ENCODE measurements around the gene SLC26A4. TPM values are rescaled to one million over a fixed set of nuclear protein-coding genes. Genes with fewer than 3 reads are reported as not detected.

SLC26A4 gene
- total RNA-seq, 1 experiment from 2014 or later: 0.33 TPM

GRCh38 chr7:107661865-107662379 lies 1.3 kb downstream of the SLC26A4 start:
- H3K27ac ChIP-seq (ENCODE audit: insufficient read length, low read depth, low read length): no peak overlapping the region
- H2BK120ac ChIP-seq (ENCODE audit: low read depth, low read length, poor library complexity, severe bottlenecking): no peak overlapping the region
- no peaks in the 10 kb centered on the region for H4K20me1 ChIP-seq (ENCODE audit: control insufficient read depth, insufficient read depth, insufficient read length)
- H3K4me1 ChIP-seq (ENCODE audit: insufficient read depth, low read length): no peaks in the 10 kb centered on the region
- peak overlapping the region; percentile 68 for H3K4me2 ChIP-seq (ENCODE audit: insufficient read depth, insufficient read length, low read length)
- H2BK5ac ChIP-seq (ENCODE audit: insufficient read length, low read length): no peak overlapping the region
- no peak overlapping the region for H3K18ac ChIP-seq (ENCODE audit: insufficient read length, low read depth, low read length)
- Mint-ChIP-seq H3K27ac (no peak overlapping the region), H3K4me3 (peak overlapping the region; percentile 75 to 88), H3K4me1 (peaks cover 15 to 18% of the 10 kb centered on the region in 2 experiments), H3K27me3 (ENCODE audit: low read depth) (peaks cover 77% of the 10 kb centered on the region), H3K36me3 (ENCODE audit: insufficient read depth in 1 of 3, low read depth in 3 of 3) (no peaks in the 10 kb centered on the region; a peak in 1 of 7 replicates), H3K9me3 (peaks cover 0 to 2% of the 10 kb centered on the region in 2 experiments; a peak in 1 of 5 replicates)
- H3K9me3 ChIP-seq (ENCODE audit: control insufficient read depth, low read depth, low read length): no peaks in the 10 kb centered on the region
- WGBS (ENCODE audit: extremely low coverage, insufficient read length, low lambda C conversion rate): no CpG with 5 or more reads among the region's 20 CpGs
- no peak overlapping the region for H3K23ac ChIP-seq (ENCODE audit: insufficient read length, low read depth, low read length)
- no peak overlapping the region for H3T11ph ChIP-seq (ENCODE audit: low read length)
- no peaks in the 10 kb centered on the region for H3K79me1 ChIP-seq (ENCODE audit: insufficient read depth, low read depth, low read length, poor library complexity, severe bottlenecking)
- H2AK5ac ChIP-seq (ENCODE audit: insufficient read length, low read length): no peak overlapping the region
- H3K56ac ChIP-seq (ENCODE audit: insufficient read length, low read depth, low read length): no peak overlapping the region
- DNase-seq: no peak
- no peak overlapping the region for H4K5ac ChIP-seq (ENCODE audit: insufficient read length, low read depth, low read length)
- H4K8ac ChIP-seq (replicated peaks; ENCODE audit: insufficient read length, low read depth, low read length): no peak overlapping the region
- no peak overlapping the region for H3K9ac ChIP-seq (ENCODE audit: extremely low read depth, insufficient read length, low read length)
- H2BK15ac ChIP-seq (ENCODE audit: low read depth, low read length): no peak overlapping the region
- no peak overlapping the region for H2AFZ ChIP-seq (ENCODE audit: low read length)
- no peak for TF ChIP-seq CTCF (conservative IDR thresholded peaks at IDR 0.05)
- H4K91ac ChIP-seq (ENCODE audit: insufficient read length, low read depth, low read length): no peak overlapping the region
- H3K79me2 ChIP-seq (ENCODE audit: insufficient read depth, low read length): no peaks in the 10 kb centered on the region
- peaks cover 15% of the 10 kb centered on the region for H3K23me2 ChIP-seq (ENCODE audit: insufficient read length, low read depth, low read length, poor library complexity, severe bottlenecking)
- H2BK20ac ChIP-seq (ENCODE audit: low read depth, low read length, poor library complexity, severe bottlenecking): no peak overlapping the region
- H3K4ac ChIP-seq (ENCODE audit: low read depth, low read length): no peak overlapping the region
- H3K14ac ChIP-seq (ENCODE audit: insufficient read depth, low read length): no peak overlapping the region
- no peak overlapping the region for H2BK12ac ChIP-seq (ENCODE audit: insufficient read length, low read depth, low read length)
- peaks cover 33% of the 10 kb centered on the region for H3K27me3 ChIP-seq (ENCODE audit: insufficient read depth, low read length)

Measured in H9 (cell line).